ENCODE data around the gene PLCD4.

PLCD4 gene

GRCh38 chr2:218622606-218623365 is 15.1 kb downstream of the PLCD4 start:
- no peak for DNase-seq

GRCh38 chr2:218623366-218623705 is 15.6 kb downstream of the PLCD4 start:
- DNase-seq, result no peak

- no peak for DNase-seq
Measured at GRCh38 chr2:218626369-218626768, 18.7 kb downstream of the PLCD4 start.

- no peak for DNase-seq
Measured at GRCh38 chr2:218627939-218628338, 20.2 kb downstream of the PLCD4 start.

GRCh38 chr2:218631837-218632236 is 24.1 kb downstream of the PLCD4 start:
- DNase-seq, result no peak

GRCh38 chr2:218635719-218636118 is 28.0 kb downstream of the PLCD4 start:
- no peak for DNase-seq

- DNase-seq, result no peak
Measured at GRCh38 chr2:218638372-218638771, 30.7 kb downstream of the PLCD4 start.

GRCh38 chr2:218642121-218642656 is 34.5 kb downstream of the PLCD4 start:
- DNase-seq, result no peak

- no peak for DNase-seq
Measured at GRCh38 chr2:218642786-218643185, 35.1 kb downstream of the PLCD4 start.

- no peak for DNase-seq
Measured at GRCh38 chr2:218643751-218644310, 36.1 kb downstream of the PLCD4 start.

- DNase-seq, result no peak
Measured at GRCh38 chr2:218644721-218645120, 37.0 kb downstream of the PLCD4 start.

GRCh38 chr2:218645126-218645525 is 37.4 kb downstream of the PLCD4 start:
- no peak for DNase-seq

GRCh38 chr2:218648088-218648786 is 40.5 kb downstream of the PLCD4 start:
- peak; percentile 60 for DNase-seq

- DNase-seq, result no peak
Measured at GRCh38 chr2:218648787-218649100, 41.0 kb downstream of the PLCD4 start.

- DNase-seq, result no peak
Measured at GRCh38 chr2:218655751-218656150, 48.1 kb downstream of the PLCD4 start.

- DNase-seq, result peak; percentile 69
Measured at GRCh38 chr2:218658671-218659257, 51.1 kb downstream of the PLCD4 start.

GRCh38 chr2:218659258-218659987 is 51.7 kb downstream of the PLCD4 start, which contains the start of the genes BCS1L and ZNF142:
Gene BCS1L, plus strand, starts transcription at chr2:218659683. Its CDS starts 1,305 bp downstream, at chr2:218660988.
Gene ZNF142, minus strand, starts transcription at chr2:218659623. Its CDS starts 3,194 bp downstream, at chr2:218656429.
- peak; percentile 98 for DNase-seq

GRCh38 chr2:218659988-218660358 is 52.3 kb downstream of the PLCD4 start:
- DNase-seq, result no peak

- no peak for DNase-seq
Measured at GRCh38 chr2:218662377-218662776, 54.7 kb downstream of the PLCD4 start.

GRCh38 chr2:218662827-218663226 is 55.1 kb downstream of the PLCD4 start:
- no peak for DNase-seq

- no peak for DNase-seq
Measured at GRCh38 chr2:218663901-218664300, 56.2 kb downstream of the PLCD4 start.

- no peak for DNase-seq
Measured at GRCh38 chr2:218664653-218665052, 57.0 kb downstream of the PLCD4 start.
